Liver (tissue), 9 donors: ENCODE results near the gene SCAP. TPM values are rescaled to one million over a fixed set of nuclear protein-coding genes. Genes with fewer than 3 reads are reported as not detected.
A peak's percentile ranks its signal among the peaks of the same experiment; 100 is the strongest.

Experiments used
- DNase-seq: peaks from one replicate; pipeline ENCODE4 v3.0.0-alpha.2; 2017; ENCODE audit warnings: low spot score
- H3K27ac ChIP-seq, 2 donors: one replicate each; pipeline ENCODE4 v1.7.0; 2013; ENCODE audit warnings: inconsistent platforms in 2 of 2, low read length in 2 of 2, control low read depth in 1 of 2, low read depth in 1 of 2, mild to moderate bottlenecking in 1 of 2
- H3K27me3 ChIP-seq, 4 donors: one replicate each; pipeline versions ENCODE4 v1.6.1 to v1.7.0; 2013; ENCODE audit warnings: low read length in 3 of 4, inconsistent platforms in 1 of 4, mild to moderate bottlenecking in 1 of 4, moderate library complexity in 1 of 4; ENCODE audit not compliant: control insufficient read depth in 4 of 4, insufficient read depth in 4 of 4
- H3K36me3 ChIP-seq, 4 donors: one replicate each; pipeline versions ENCODE4 v1.6.1 to v1.7.0; 2013; ENCODE audit warnings: low read length in 3 of 4, mild to moderate bottlenecking in 3 of 4, low read depth in 1 of 4, moderate library complexity in 1 of 4; ENCODE audit not compliant: control insufficient read depth in 4 of 4, insufficient read depth in 3 of 4
- H3K4me1 ChIP-seq, 4 donors: one replicate each; pipeline versions ENCODE4 v1.6.1 to v1.7.0; 2013; ENCODE audit warnings: low read length in 3 of 4, mild to moderate bottlenecking in 3 of 4, moderate library complexity in 1 of 4; ENCODE audit not compliant: control insufficient read depth in 4 of 4, insufficient read depth in 4 of 4
- H3K4me3 ChIP-seq, 3 donors: one replicate each; pipeline versions ENCODE4 v1.6.1 to v1.7.0; 2013; ENCODE audit warnings: low read length in 3 of 3, control low read depth in 1 of 3, low read depth in 1 of 3, mild to moderate bottlenecking in 1 of 3
- H3K9ac ChIP-seq, 2 donors: one replicate each; pipeline ENCODE4 v1.7.0; 2013; ENCODE audit warnings: low read length in 2 of 2, mild to moderate bottlenecking in 2 of 2, moderate library complexity in 2 of 2, control low read depth in 1 of 2, low read depth in 1 of 2
- H3K9me3 ChIP-seq, 4 donors: one replicate each; pipeline versions ENCODE4 v1.6.1 to v1.7.0; 2013; ENCODE audit warnings: low read length in 3 of 4; ENCODE audit not compliant: control insufficient read depth in 4 of 4
- ATF3 ChIP-seq: IDR thresholded peaks from 2 replicates; pipeline ENCODE4 v1.6.1; 2016; ENCODE audit warnings: antibody characterized with exemption
- EGR1 ChIP-seq, 2 donors: IDR thresholded peaks; 2 replicates each; pipeline ENCODE4 v1.6.1; 2016 to 2018; ENCODE audit warnings: antibody characterized with exemption in 2 of 2, low read depth in 2 of 2
- FOXA1 ChIP-seq: IDR thresholded peaks from 2 replicates; pipeline ENCODE4 v1.6.1; 2016; ENCODE audit warnings: antibody characterized with exemption
- FOXA2 ChIP-seq: IDR thresholded peaks from 2 replicates; pipeline ENCODE4 v1.6.1; 2016; ENCODE audit warnings: antibody characterized with exemption
- GABPA ChIP-seq, 2 donors: IDR thresholded peaks in 1 of 2; conservative IDR thresholded peaks in 1 of 2; 2 replicates each; pipeline ENCODE4 v1.6.1; 2016; ENCODE audit warnings: antibody characterized with exemption in 2 of 2, mild to moderate bottlenecking in 1 of 2, moderate library complexity in 1 of 2
- HNF4A ChIP-seq, 2 donors: conservative IDR thresholded peaks; 2 replicates each; pipeline ENCODE4 v1.6.1; 2016; ENCODE audit warnings: antibody characterized with exemption in 2 of 2, mild to moderate bottlenecking in 2 of 2
- HNF4G ChIP-seq: IDR thresholded peaks from 2 replicates; pipeline ENCODE4 v1.6.1; 2016; ENCODE audit warnings: antibody characterized with exemption
- JUND ChIP-seq, 2 donors: IDR thresholded peaks; 2 replicates each; pipeline ENCODE4 v1.6.1; 2016; ENCODE audit warnings: antibody characterized with exemption in 2 of 2
- NR2F2 ChIP-seq: IDR thresholded peaks from 2 replicates; pipeline ENCODE4 v1.6.1; 2016; ENCODE audit warnings: antibody characterized with exemption
- RAD21 ChIP-seq, 2 donors: IDR thresholded peaks; 2 replicates each; pipeline ENCODE4 v1.6.1; 2016; ENCODE audit warnings: antibody characterized with exemption in 2 of 2, mild to moderate bottlenecking in 2 of 2
- RXRA ChIP-seq, 2 donors: IDR thresholded peaks; 2 replicates each; pipeline ENCODE4 v1.6.1; 2017 to 2018; ENCODE audit warnings: antibody characterized with exemption in 2 of 2, mild to moderate bottlenecking in 1 of 2
- SP1 ChIP-seq: IDR thresholded peaks from 2 replicates; pipeline ENCODE4 v1.6.1; 2018; ENCODE audit warnings: antibody characterized with exemption, mild to moderate bottlenecking
- TAF1 ChIP-seq: conservative IDR thresholded peaks from 2 replicates; pipeline ENCODE4 v1.6.1; 2016; ENCODE audit warnings: antibody characterized with exemption, mild to moderate bottlenecking
- YY1 ChIP-seq: IDR thresholded peaks from 2 replicates; pipeline ENCODE4 v1.6.1; 2016; ENCODE audit warnings: antibody characterized with exemption, mild to moderate bottlenecking
- WGBS: extraction: QIAGEN DNeasy Blood & Tissue Kit; methylation state at CpG from one replicate; pipeline ENCODE4 v1.1.7; 2013; 5-methylcytosine and 5-hydroxymethylcytosine counted together
- polyA plus RNA-seq, 2 donors: library from polyadenylated mRNA; stranded (reverse) in 1 of 2; unstranded in 1 of 2; fragments of 200-250 nt in 1 of 2; fragments of >200 nt in 1 of 2; fragmentation: Nextera tagmentation in 1 of 2; extraction: Ambion mirVana in 1 of 2; gene quantifications; one replicate each; pipeline versions ENCODE4 v1.2.1 to v1.2.3, GENCODE V29; 2013 to 2015
- total RNA-seq, 2 donors: library from RNA; depleted of rRNA; stranded (reverse); fragments of >200 nt; gene quantifications; one replicate each; pipeline ENCODE4 v1.2.3, GENCODE V29; 2014
- TF ChIP-seq, protein P1 (sequence below): IDR thresholded peaks from 2 replicates; pipeline ENCODE4 v1.6.1; 2016; ENCODE audit warnings: antibody characterized with exemption, mild to moderate bottlenecking
- TF ChIP-seq, protein P2 (sequence below): fragments of 150-350 bp; IDR thresholded peaks from 2 replicates; pipeline ENCODE4 v1.5.1; 2017; ENCODE audit warnings: improper control_type of control experiment, low read depth, low read length; ENCODE audit not compliant: missing input control
- TF ChIP-seq, protein P3 (sequence below): IDR thresholded peaks from 2 replicates; pipeline ENCODE4 v1.6.1; 2016; ENCODE audit warnings: antibody characterized with exemption
- TF ChIP-seq, protein P4 (sequence below): IDR thresholded peaks from 2 replicates; pipeline ENCODE4 v1.6.1; 2016; ENCODE audit warnings: antibody characterized with exemption
- donor health status: healthy.
- donor health status: healthy.
- donor health status: healthy.
- donor health status: healthy.
- donor health status: healthy.

Gene SCAP
- total and polyA plus RNA-seq, 4 donors, result 25.9 to 84.8 (median 59.3) TPM

DNA sequence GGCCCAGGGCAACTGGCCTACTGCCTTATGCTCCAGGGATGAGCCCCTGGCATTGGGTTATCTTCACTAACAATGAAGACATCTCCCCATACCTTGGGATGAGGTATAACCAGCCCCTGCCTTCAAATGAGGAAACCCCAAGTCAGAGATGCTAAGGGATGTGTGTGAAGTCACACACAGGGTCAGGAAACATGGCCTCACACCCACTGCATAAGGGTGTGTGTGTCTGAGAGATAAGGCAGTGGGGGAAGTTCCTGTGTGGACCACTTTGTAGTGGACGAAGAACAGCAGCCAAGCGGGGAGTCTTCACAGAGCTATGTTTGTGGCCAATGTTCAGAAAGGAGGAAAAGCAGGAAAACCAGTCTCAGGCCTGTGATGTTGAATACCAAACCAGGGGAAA, 27.3 kb upstream of the SCAP start:
- TF ChIP-seq, protein P1, sequence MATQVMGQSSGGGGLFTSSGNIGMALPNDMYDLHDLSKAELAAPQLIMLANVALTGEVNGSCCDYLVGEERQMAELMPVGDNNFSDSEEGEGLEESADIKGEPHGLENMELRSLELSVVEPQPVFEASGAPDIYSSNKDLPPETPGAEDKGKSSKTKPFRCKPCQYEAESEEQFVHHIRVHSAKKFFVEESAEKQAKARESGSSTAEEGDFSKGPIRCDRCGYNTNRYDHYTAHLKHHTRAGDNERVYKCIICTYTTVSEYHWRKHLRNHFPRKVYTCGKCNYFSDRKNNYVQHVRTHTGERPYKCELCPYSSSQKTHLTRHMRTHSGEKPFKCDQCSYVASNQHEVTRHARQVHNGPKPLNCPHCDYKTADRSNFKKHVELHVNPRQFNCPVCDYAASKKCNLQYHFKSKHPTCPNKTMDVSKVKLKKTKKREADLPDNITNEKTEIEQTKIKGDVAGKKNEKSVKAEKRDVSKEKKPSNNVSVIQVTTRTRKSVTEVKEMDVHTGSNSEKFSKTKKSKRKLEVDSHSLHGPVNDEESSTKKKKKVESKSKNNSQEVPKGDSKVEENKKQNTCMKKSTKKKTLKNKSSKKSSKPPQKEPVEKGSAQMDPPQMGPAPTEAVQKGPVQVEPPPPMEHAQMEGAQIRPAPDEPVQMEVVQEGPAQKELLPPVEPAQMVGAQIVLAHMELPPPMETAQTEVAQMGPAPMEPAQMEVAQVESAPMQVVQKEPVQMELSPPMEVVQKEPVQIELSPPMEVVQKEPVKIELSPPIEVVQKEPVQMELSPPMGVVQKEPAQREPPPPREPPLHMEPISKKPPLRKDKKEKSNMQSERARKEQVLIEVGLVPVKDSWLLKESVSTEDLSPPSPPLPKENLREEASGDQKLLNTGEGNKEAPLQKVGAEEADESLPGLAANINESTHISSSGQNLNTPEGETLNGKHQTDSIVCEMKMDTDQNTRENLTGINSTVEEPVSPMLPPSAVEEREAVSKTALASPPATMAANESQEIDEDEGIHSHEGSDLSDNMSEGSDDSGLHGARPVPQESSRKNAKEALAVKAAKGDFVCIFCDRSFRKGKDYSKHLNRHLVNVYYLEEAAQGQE, result no peak
- TF ChIP-seq GABPA (IDR thresholded peaks at IDR 0.05 in 1 of 2, conservative IDR thresholded peaks at IDR 0.05 in 1 of 2) (no peak), JUND (IDR thresholded peaks at IDR 0.05) (no peak), TAF1 (no peak), HNF4G (no peak), RXRA (IDR thresholded peaks at IDR 0.05) (no peak)
- TF ChIP-seq, protein P2, sequence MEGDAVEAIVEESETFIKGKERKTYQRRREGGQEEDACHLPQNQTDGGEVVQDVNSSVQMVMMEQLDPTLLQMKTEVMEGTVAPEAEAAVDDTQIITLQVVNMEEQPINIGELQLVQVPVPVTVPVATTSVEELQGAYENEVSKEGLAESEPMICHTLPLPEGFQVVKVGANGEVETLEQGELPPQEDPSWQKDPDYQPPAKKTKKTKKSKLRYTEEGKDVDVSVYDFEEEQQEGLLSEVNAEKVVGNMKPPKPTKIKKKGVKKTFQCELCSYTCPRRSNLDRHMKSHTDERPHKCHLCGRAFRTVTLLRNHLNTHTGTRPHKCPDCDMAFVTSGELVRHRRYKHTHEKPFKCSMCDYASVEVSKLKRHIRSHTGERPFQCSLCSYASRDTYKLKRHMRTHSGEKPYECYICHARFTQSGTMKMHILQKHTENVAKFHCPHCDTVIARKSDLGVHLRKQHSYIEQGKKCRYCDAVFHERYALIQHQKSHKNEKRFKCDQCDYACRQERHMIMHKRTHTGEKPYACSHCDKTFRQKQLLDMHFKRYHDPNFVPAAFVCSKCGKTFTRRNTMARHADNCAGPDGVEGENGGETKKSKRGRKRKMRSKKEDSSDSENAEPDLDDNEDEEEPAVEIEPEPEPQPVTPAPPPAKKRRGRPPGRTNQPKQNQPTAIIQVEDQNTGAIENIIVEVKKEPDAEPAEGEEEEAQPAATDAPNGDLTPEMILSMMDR, result no peak
- Histone ChIP-seq H3K9me3 (no peaks in the 10 kb centered on the region), H3K4me1 (no peaks in the 10 kb centered on the region), H3K27ac (no peak overlapping the region), H3K36me3 (peaks cover 13 to 55% (median 30%) of the 10 kb centered on the region in 4 donors), H3K4me3 (no peak overlapping the region), H3K9ac (no peak overlapping the region), H3K27me3 (no peaks in the 10 kb centered on the region)
- WGBS, result 91% methylated on average over 2 of the region's 2 CpGs
- peak; percentile 56 for DNase-seq

DNA sequence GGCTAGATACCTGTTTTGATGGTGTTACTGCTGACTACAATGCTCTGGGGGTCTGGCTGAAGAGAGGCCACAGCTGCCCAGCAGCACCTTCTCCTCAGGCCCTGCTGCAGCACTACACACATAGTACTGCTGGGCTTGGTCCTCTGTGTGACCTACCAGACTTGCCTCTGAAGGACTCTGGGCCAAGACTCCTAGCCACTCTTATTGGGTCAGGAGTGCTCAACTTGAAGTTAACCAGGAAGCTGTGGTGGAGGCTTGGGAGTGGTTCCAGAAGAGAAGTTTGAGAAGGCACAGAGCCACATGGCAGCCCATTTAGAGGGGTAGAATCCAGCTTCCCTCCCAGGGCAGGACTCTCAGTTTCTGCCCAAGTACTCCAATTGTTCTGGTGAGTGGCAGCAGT, 21.2 kb upstream of the SCAP start:
- no peak overlapping the region for H3K27ac ChIP-seq
- peaks cover 16 to 49% (median 33%) of the 10 kb centered on the region in 4 donors for H3K36me3 ChIP-seq
- H3K27me3 ChIP-seq, result no peaks in the 10 kb centered on the region
- no peaks in the 10 kb centered on the region for H3K9me3 ChIP-seq
- H3K9ac ChIP-seq, result no peak overlapping the region
- H3K4me1 ChIP-seq, result no peaks in the 10 kb centered on the region
- TF ChIP-seq TAF1 (no peak), ATF3 (no peak), FOXA2 (no peak), FOXA1 (no peak), NR2F2 (no peak), HNF4A (conservative IDR thresholded peaks at IDR 0.05) (no peak), HNF4G (no peak), EGR1 (IDR thresholded peaks at IDR 0.05; ENCODE audit: low read depth in 2 of 2) (no peak), RXRA (IDR thresholded peaks at IDR 0.05) (no peak), JUND (IDR thresholded peaks at IDR 0.05) (no peak), YY1 (no peak), RAD21 (IDR thresholded peaks at IDR 0.05) (no peak), GABPA (IDR thresholded peaks at IDR 0.05 in 1 of 2, conservative IDR thresholded peaks at IDR 0.05 in 1 of 2) (no peak), SP1 (no peak)
- TF ChIP-seq, protein P1, result no peak
- TF ChIP-seq, protein P2, result no peak
- TF ChIP-seq, protein P3, sequence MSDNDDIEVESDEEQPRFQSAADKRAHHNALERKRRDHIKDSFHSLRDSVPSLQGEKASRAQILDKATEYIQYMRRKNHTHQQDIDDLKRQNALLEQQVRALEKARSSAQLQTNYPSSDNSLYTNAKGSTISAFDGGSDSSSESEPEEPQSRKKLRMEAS, result no peak
- TF ChIP-seq, protein P4, sequence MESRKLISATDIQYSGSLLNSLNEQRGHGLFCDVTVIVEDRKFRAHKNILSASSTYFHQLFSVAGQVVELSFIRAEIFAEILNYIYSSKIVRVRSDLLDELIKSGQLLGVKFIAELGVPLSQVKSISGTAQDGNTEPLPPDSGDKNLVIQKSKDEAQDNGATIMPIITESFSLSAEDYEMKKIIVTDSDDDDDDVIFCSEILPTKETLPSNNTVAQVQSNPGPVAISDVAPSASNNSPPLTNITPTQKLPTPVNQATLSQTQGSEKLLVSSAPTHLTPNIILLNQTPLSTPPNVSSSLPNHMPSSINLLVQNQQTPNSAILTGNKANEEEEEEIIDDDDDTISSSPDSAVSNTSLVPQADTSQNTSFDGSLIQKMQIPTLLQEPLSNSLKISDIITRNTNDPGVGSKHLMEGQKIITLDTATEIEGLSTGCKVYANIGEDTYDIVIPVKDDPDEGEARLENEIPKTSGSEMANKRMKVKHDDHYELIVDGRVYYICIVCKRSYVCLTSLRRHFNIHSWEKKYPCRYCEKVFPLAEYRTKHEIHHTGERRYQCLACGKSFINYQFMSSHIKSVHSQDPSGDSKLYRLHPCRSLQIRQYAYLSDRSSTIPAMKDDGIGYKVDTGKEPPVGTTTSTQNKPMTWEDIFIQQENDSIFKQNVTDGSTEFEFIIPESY, result no peak
- H3K4me3 ChIP-seq, result no peak overlapping the region
- DNase-seq, result no peak
